H9 (cell line): ENCODE measurements around the gene PMF1. TPM values are rescaled to one million over a fixed set of nuclear protein-coding genes. Genes with fewer than 3 reads are reported as not detected.
"Not testable (repeated sequence)": the region's sequence is repeated elsewhere in the genome, so short reads cannot be mapped to it uniquely, and the experiment has no call there.

Source experiments
- DNase-seq: peaks from one replicate; pipeline ENCODE4 v3.0.0-alpha.2; 2017
- H2AFZ ChIP-seq: one replicate; pipeline ENCODE4 v1.6.1; 2013; ENCODE audit warnings: mild to moderate bottlenecking, low read length, control low read depth, moderate library complexity
- H2AK5ac ChIP-seq: 2 replicates; pipeline ENCODE4 v1.6.1; 2013; ENCODE audit warnings: low read length, control low read depth, mixed read lengths; ENCODE audit not compliant: insufficient read length
- H2BK120ac ChIP-seq: one replicate; pipeline ENCODE4 v1.6.1; 2013; ENCODE audit warnings: low read depth, mild to moderate bottlenecking, low read length, control low read depth, inconsistent platforms; ENCODE audit not compliant: poor library complexity, severe bottlenecking
- H2BK12ac ChIP-seq: 2 replicates; pipeline ENCODE4 v1.6.1; 2013; ENCODE audit warnings: low read length, control low read depth, mixed read lengths, low read depth; ENCODE audit not compliant: insufficient read length
- H2BK15ac ChIP-seq: 2 replicates; pipeline ENCODE4 v1.6.1; 2013; ENCODE audit warnings: low read depth, low read length, control low read depth
- H2BK20ac ChIP-seq: one replicate; pipeline ENCODE4 v1.6.1; 2013; ENCODE audit warnings: low read depth, mild to moderate bottlenecking, low read length, control low read depth, inconsistent platforms; ENCODE audit not compliant: poor library complexity, severe bottlenecking
- H2BK5ac ChIP-seq: 2 replicates; pipeline ENCODE4 v1.6.1; 2013; ENCODE audit warnings: low read length, control low read depth, mixed read lengths; ENCODE audit not compliant: insufficient read length
- H3K14ac ChIP-seq: 2 replicates; pipeline ENCODE4 v1.6.1; 2013; ENCODE audit warnings: low read length, control low read depth; ENCODE audit not compliant: insufficient read depth
- H3K18ac ChIP-seq: 2 replicates; pipeline ENCODE4 v1.6.1; 2013; ENCODE audit warnings: low read depth, mild to moderate bottlenecking, mixed read lengths, low read length, control low read depth; ENCODE audit not compliant: insufficient read length
- H3K23ac ChIP-seq: 2 replicates; pipeline ENCODE4 v1.6.1; 2013; ENCODE audit warnings: low read length, control low read depth, mixed read lengths, low read depth; ENCODE audit not compliant: insufficient read length
- H3K23me2 ChIP-seq: 2 replicates; pipeline ENCODE4 v1.6.1; 2013; ENCODE audit warnings: low read depth, mild to moderate bottlenecking, mixed read lengths, low read length, control low read depth; ENCODE audit not compliant: insufficient read length, poor library complexity, severe bottlenecking
- H3K27ac ChIP-seq: 2 replicates; pipeline ENCODE4 v1.5.1; 2013; ENCODE audit warnings: low read length, control low read depth, mixed read lengths, low read depth; ENCODE audit not compliant: insufficient read length
- H3K27me3 ChIP-seq: 2 replicates; pipeline ENCODE4 v1.6.1; 2013; ENCODE audit warnings: low read length, control low read depth, inconsistent platforms; ENCODE audit not compliant: insufficient read depth
- H3K4ac ChIP-seq: 2 replicates; pipeline ENCODE4 v1.6.1; 2013; ENCODE audit warnings: low read depth, mild to moderate bottlenecking, control low read depth, inconsistent platforms, low read length, moderate library complexity
- H3K4me1 ChIP-seq: 2 replicates; pipeline ENCODE4 v1.6.1; 2013; ENCODE audit warnings: low read length, control low read depth, inconsistent platforms; ENCODE audit not compliant: insufficient read depth
- H3K4me2 ChIP-seq: 2 replicates; pipeline ENCODE4 v1.6.1; 2013; ENCODE audit warnings: low read length, control low read depth, mixed read lengths; ENCODE audit not compliant: insufficient read length, insufficient read depth
- H3K56ac ChIP-seq: 2 replicates; pipeline ENCODE4 v1.6.1; 2013; ENCODE audit warnings: low read depth, mild to moderate bottlenecking, mixed read lengths, low read length, control low read depth; ENCODE audit not compliant: insufficient read length
- H3K79me1 ChIP-seq: 2 replicates; pipeline ENCODE4 v1.6.1; 2013; ENCODE audit warnings: low read depth, mild to moderate bottlenecking, moderate library complexity, low read length, control low read depth, inconsistent platforms; ENCODE audit not compliant: insufficient read depth, poor library complexity, severe bottlenecking
- H3K79me2 ChIP-seq: 2 replicates; pipeline ENCODE4 v1.6.1; 2013; ENCODE audit warnings: low read length, control low read depth, inconsistent platforms; ENCODE audit not compliant: insufficient read depth
- H3K9ac ChIP-seq: 2 replicates; pipeline ENCODE4 v1.6.1; 2013; ENCODE audit warnings: low read length, control low read depth, mixed read lengths; ENCODE audit not compliant: insufficient read length; ENCODE audit errors: extremely low read depth
- H3K9me3 ChIP-seq: one replicate; pipeline ENCODE4 v1.6.1; 2013; ENCODE audit warnings: low read depth, low read length, inconsistent platforms; ENCODE audit not compliant: control insufficient read depth
- H3T11ph ChIP-seq: one replicate; pipeline ENCODE4 v1.6.1; 2013; ENCODE audit warnings: mild to moderate bottlenecking, low read length, control low read depth, inconsistent platforms
- H4K20me1 ChIP-seq: one replicate; pipeline ENCODE4 v1.6.1; 2013; ENCODE audit not compliant: control insufficient read depth, insufficient read length, insufficient read depth
- H4K5ac ChIP-seq: 2 replicates; pipeline ENCODE4 v1.6.1; 2013; ENCODE audit warnings: low read depth, mild to moderate bottlenecking, mixed read lengths, low read length, control low read depth; ENCODE audit not compliant: insufficient read length
- H4K8ac ChIP-seq: replicated peaks from 2 replicates; pipeline ENCODE4 v1.6.1; 2013; ENCODE audit warnings: low read length, control low read depth, mixed read lengths, low read depth; ENCODE audit not compliant: insufficient read length
- H4K91ac ChIP-seq: 2 replicates; pipeline ENCODE4 v1.6.1; 2013; ENCODE audit warnings: low read depth, mild to moderate bottlenecking, moderate library complexity, mixed read lengths, low read length, control low read depth; ENCODE audit not compliant: insufficient read length
- H3K27ac Mint-ChIP-seq, 3 experiments: 2 replicates in 2 of 3; 3 replicates in 1 of 3; pipeline ENCODE4 v1.8.0; 2020 to 2021; ENCODE audit warnings: mixed read lengths in 3 of 3, mild to moderate bottlenecking in 1 of 3, moderate library complexity in 1 of 3
- H3K27me3 Mint-ChIP-seq: 2 replicates; pipeline ENCODE4 v1.8.0; 2021; ENCODE audit warnings: low read depth, mild to moderate bottlenecking, moderate library complexity, mixed read lengths
- H3K36me3 Mint-ChIP-seq, 3 experiments: 2 replicates in 2 of 3; 3 replicates in 1 of 3; pipeline ENCODE4 v1.8.0; 2020 to 2021; ENCODE audit warnings: low read depth in 3 of 3, mixed read lengths in 3 of 3; ENCODE audit not compliant: insufficient read depth in 1 of 3
- H3K4me1 Mint-ChIP-seq, 2 experiments: 2 replicates each; pipeline ENCODE4 v1.8.0; 2020; ENCODE audit warnings: mixed read lengths in 2 of 2
- H3K4me3 Mint-ChIP-seq, 2 experiments: 2 replicates in 1 of 2; 3 replicates in 1 of 2; pipeline ENCODE4 v1.8.0; 2020 to 2021; ENCODE audit warnings: mild to moderate bottlenecking in 2 of 2, mixed read lengths in 2 of 2, moderate library complexity in 1 of 2
- H3K9me3 Mint-ChIP-seq, 2 experiments: 2 replicates in 1 of 2; 3 replicates in 1 of 2; pipeline ENCODE4 v1.8.0; 2020; ENCODE audit warnings: mild to moderate bottlenecking in 2 of 2, mixed read lengths in 2 of 2, moderate library complexity in 1 of 2
- WGBS: extraction: QIAGEN DNeasy Blood & Tissue Kit; methylation state at CpG from one replicate; pipeline ENCODE4 v1.1.7; 2013; ENCODE audit warnings: missing lambda C conversion rate, low lambda C conversion rate, mixed read lengths; ENCODE audit not compliant: insufficient read length; ENCODE audit errors: extremely low coverage; 5-methylcytosine and 5-hydroxymethylcytosine counted together
- total RNA-seq: library from RNA; stranded (reverse); gene quantifications from 2 replicates; pipeline ENCODE4 v1.2.1, GENCODE V29; 2021

PMF1 gene
- total RNA-seq, 1 experiment from 2014 or later: 136 TPM

DNA sequence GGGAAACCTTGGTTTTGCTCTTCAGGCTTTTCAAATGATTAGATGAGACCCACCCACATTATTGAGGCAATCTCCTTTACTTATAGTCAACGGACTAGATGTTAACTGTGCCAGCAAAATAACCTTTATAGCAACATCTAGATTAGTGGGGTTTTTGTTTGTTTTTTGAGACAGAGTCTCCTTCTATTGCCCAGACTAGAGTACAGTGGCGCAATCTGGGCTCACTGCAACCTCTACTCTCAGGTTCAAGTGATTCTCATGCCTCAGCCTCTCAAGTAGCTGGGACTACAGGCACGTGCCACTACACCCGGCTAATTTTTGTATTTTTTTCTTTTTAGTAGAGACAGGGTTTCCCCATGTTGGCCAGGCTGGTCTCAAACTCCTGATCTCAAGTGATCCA is 22.5 kb upstream of the PMF1 start:
- H3K18ac ChIP-seq: not testable (repeated sequence)

More for the DNA sequence above, 22.5 kb upstream of the PMF1 start:
- H3K27me3 ChIP-seq, H4K8ac ChIP-seq, H3K79me2 ChIP-seq, H4K91ac ChIP-seq, H2BK120ac ChIP-seq, H3K79me1 ChIP-seq, H3K4me1 ChIP-seq, H3K9ac ChIP-seq, DNase-seq, H2BK15ac ChIP-seq, H3K56ac ChIP-seq, H2BK20ac ChIP-seq, H3K27ac ChIP-seq, H2BK5ac ChIP-seq, H4K20me1 ChIP-seq, H3T11ph ChIP-seq, H3K27me3 Mint-ChIP-seq, H3K4me2 ChIP-seq, H4K5ac ChIP-seq, H3K4me3 Mint-ChIP-seq, H3K23ac ChIP-seq, H2AK5ac ChIP-seq, H3K14ac ChIP-seq, H3K27ac Mint-ChIP-seq, H2AFZ ChIP-seq, H3K4ac ChIP-seq, H2BK12ac ChIP-seq: not testable (repeated sequence)
- Mint-ChIP-seq H3K4me1 (peaks cover 21 to 22% of the 10 kb centered on the region in 2 experiments), H3K36me3 (peaks cover 7 to 32% (median 28%) of the 10 kb centered on the region in 3 experiments), H3K9me3 (peaks cover 22 to 26% of the 10 kb centered on the region in 2 experiments)
- Histone ChIP-seq H3K9me3 (peaks cover 11% of the 10 kb centered on the region), H3K23me2 (peaks cover 11% of the 10 kb centered on the region)
- WGBS: no CpG with 5 or more reads among the region's 4 CpGs
